ENCODE results near the gene GFI1B. TPM values are rescaled to one million over a fixed set of nuclear protein-coding genes. Genes with fewer than 3 reads are reported as not detected.

The GFI1B gene
- total and polyA plus RNA-seq, 2 of the 4 experiments (the other 2 are of a cell fraction) = 0.02 TPM; not detected in 1

- no peaks in the 10 kb centered on the region for H3K36me3 ChIP-seq (ENCODE audit: control insufficient read depth, insufficient read depth, low read length)
- no peak overlapping the region for H4K5ac ChIP-seq (ENCODE audit: low read depth, low read length)
- in situ Hi-C loops (cut with MboI; ENCODE audit: low sequenced_read_pairs) (no loop called here), dilution Hi-C loops (cut with HindIII; ENCODE audit: low sequenced_read_pairs, unreplicated experiment) (no loop called here), intact Hi-C loops (cut with micrococcal nuclease) (no loop called here)
- CTCF ChIA-PET = no interaction called here
- H3K27me3 ChIP-seq (ENCODE audit: control insufficient read depth, insufficient read depth, low read length) = peaks cover 62% of the 10 kb centered on the region
- H3K9me3 ChIP-seq (ENCODE audit: control insufficient read depth, insufficient read depth, low read length) = no peaks in the 10 kb centered on the region
- H2BK20ac ChIP-seq (ENCODE audit: low read depth, low read length) = no peak overlapping the region
- no peaks in the 10 kb centered on the region for H3K9me1 ChIP-seq (ENCODE audit: insufficient read depth, low read length)
- no CpG with 5 or more reads among the region's 3 CpGs for WGBS, 2 experiments (ENCODE audit: extremely low coverage in 2 of 2, insufficient read length in 1 of 2)
- H3K4me1 ChIP-seq (ENCODE audit: control insufficient read depth, insufficient read depth, low read length) = no peaks in the 10 kb centered on the region
- H3K14ac ChIP-seq (replicated peaks; ENCODE audit: low read depth, low read length) = no peak overlapping the region
- no peak overlapping the region for H3K23ac ChIP-seq (ENCODE audit: low read depth, low read length)
- DNase-seq = no peak
- H2BK5ac ChIP-seq (ENCODE audit: low read depth, low read length, poor library complexity, severe bottlenecking) = no peak overlapping the region
- no peak overlapping the region for H3K56ac ChIP-seq (ENCODE audit: extremely low read depth, insufficient read depth, low read length)
- no peak overlapping the region for H3K4me3 ChIP-seq (ENCODE audit: insufficient read depth, low read depth, low read length)
- H4K91ac ChIP-seq (ENCODE audit: insufficient read depth, low read depth, low read length) = no peak overlapping the region
- no peak overlapping the region for H2BK15ac ChIP-seq (ENCODE audit: low read depth, low read length)
- no peak overlapping the region for H2AK9ac ChIP-seq (replicated peaks; ENCODE audit: low read depth, low read length, poor library complexity)
- TF ChIP-seq POLR2A (IDR thresholded peaks at IDR 0.05; ENCODE audit: low read depth, low read length) (no peak), CHD1 (IDR thresholded peaks at IDR 0.05; ENCODE audit: low read depth, low read length) (no peak), NFE2L2 (IDR thresholded peaks at IDR 0.05; ENCODE audit: low read depth, low read length) (no peak), RCOR1 (IDR thresholded peaks at IDR 0.05; ENCODE audit: insufficient replicate concordance, low read length) (no peak), BHLHE40 (IDR thresholded peaks at IDR 0.05; ENCODE audit: low read depth, low read length) (no peak), CEBPB (IDR thresholded peaks at IDR 0.05; ENCODE audit: low read depth, low read length) (no peak), CTCF (conservative IDR thresholded peaks at IDR 0.05; ENCODE audit: low read depth, low read length) (no peak), SMC3 (IDR thresholded peaks at IDR 0.05; ENCODE audit: low read depth, low read length) (no peak), MXI1 (IDR thresholded peaks at IDR 0.05; ENCODE audit: borderline replicate concordance, low read depth, low read length) (no peak), USF2 (IDR thresholded peaks at IDR 0.05; ENCODE audit: low read depth, low read length) (no peak)
- no peak overlapping the region for H3K4ac ChIP-seq (ENCODE audit: low read depth, low read length)
- no peak overlapping the region for H2AFZ ChIP-seq (replicated peaks; ENCODE audit: low read length, poor library complexity)
- H4K8ac ChIP-seq (ENCODE audit: low read depth in 2 of 2, low read length in 2 of 2) = no peak overlapping the region
- no peak for ATAC-seq (ENCODE audit: low read depth)
- no peak overlapping the region for H3K9ac ChIP-seq (ENCODE audit: low read depth, low read length)
- H3K18ac ChIP-seq (ENCODE audit: low read depth, low read length) = no peak overlapping the region
- H2BK120ac ChIP-seq (ENCODE audit: low read depth, low read length) = no peak overlapping the region
- POLR2A ChIA-PET (ENCODE audit: unreplicated experiment) = no interaction called here
- H3K4me2 ChIP-seq (ENCODE audit: low read depth, low read length) = no peak overlapping the region
- no peak overlapping the region for H3K27ac ChIP-seq (ENCODE audit: insufficient read depth, low read length)
- H2AK5ac ChIP-seq (ENCODE audit: low read depth, low read length) = no peak overlapping the region
- no TSS peak for BruUV-seq (replicated peaks)
- H4K20me1 ChIP-seq (ENCODE audit: insufficient read depth, low read length) = no peaks in the 10 kb centered on the region
- H3K79me1 ChIP-seq (ENCODE audit: low read depth in 1 of 2, low read length in 2 of 2) = no peaks in the 10 kb centered on the region
Observed at GRCh38 chr9:132976571-132976970, 1.9 kb upstream of the GFI1B start.

Data from IMR-90 (cell line).